Stimulated activated naive CD8-positive, alpha-beta T cell treated with anti-CD3 and anti-CD28 coated beads, Interleukin-15, Interleukin-2, amounts not matched to agents 100 U/mL and 50 U/mL, for 24 hours (primary cell): Measurements from ENCODE around the gene EIF3I.
A peak's percentile ranks its signal among the peaks of the same experiment; 100 is the strongest.

Experiments used
- ATAC-seq: fragments of 150-1000 bp; cut with Tn5 transposase; one replicate; pipeline ENCODE4 v1.10.0; 2021
- DNase-seq: peaks from one replicate; pipeline ENCODE4 v3.0.0; 2021

Gene EIF3I

DNA sequence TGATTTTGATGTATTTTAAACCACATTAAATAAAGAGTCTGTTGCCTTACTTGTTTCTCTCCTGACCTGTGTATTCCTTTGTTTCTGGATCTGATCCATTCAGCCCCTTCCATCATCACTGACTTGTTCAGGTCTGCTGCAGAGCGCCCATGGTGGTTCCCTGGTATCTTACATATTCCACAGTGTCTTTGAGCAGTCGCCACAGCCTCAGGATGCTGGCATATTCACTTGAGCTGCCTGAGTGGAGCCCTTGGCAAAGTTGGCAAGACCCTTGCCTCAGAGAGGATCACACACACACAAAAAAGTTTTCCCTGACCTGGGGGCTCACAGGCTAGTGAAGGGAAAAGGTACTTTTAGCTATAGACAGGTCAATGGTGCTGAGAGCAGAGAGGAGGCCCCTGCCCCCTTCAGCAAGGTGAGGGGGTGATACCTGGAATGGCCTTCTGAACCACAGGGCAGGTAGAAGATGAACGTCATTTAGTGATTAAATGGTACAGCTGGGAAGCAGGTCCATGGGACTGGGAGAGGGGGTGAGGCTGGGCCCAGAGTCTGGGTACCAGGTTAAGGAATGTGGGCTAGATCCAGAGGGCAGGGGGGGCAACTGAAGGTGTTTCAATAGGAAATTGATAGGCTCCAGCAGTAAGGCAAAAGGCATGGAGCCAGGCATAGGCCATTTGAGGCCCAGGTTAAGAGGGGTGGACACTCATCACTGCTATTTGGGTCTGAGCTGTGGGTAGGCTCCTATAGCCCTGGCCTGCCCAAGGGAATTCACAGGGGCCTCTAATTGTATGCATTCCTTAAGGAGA, 23.8 kb upstream of the EIF3I start:
- no peak for ATAC-seq
- DNase-seq = no peak

DNA sequence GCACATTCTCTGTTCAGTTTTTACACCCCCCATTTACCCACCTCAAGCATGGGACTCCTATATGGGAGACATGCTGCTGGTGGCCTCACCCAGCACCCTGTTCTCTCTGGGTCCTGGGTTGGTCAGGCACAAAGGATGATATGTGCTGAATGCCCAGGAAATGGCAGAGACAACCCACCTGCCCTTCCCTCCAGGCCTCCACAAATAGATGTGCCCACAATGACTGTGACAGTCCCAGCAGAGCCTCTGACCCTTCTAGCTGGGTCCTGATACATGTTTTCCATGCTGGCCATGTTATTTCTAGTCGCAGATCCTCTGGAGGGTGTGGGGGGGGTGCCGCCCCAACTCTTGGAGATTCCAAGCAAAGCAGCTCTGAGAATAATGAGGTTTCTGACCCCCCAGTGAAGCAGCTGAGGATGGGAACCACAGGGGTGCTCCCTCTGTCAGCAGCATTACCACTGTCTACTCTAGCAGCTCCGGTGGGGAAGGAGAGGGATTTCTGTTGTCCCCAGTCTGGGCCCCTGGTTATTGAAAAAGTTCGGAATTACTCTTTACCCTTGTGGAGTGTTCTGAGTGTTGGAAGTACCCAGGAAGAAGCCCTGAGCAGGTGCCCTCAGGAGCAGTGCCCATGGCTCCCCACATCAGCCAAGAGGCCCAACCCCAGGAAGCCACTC, 23.0 kb upstream of the EIF3I start:
- DNase-seq (no peak), ATAC-seq (no peak)

DNA sequence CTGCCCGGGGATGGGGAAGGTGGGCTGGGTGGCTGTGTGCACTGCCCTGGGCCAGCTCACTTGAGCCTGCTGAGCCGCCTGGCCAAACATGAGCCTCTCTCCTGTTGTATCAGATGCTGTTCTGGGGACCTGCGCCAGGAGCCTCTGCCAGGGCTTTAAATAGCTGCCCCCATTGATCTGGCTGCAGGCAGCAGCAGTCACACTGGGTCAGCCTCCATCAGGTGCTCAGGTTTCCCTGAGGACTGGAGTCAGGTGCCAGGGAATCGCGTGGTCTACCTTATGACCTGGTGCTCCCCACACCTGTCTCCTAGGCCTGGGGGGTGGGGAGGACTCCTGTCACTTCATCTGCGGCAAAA, 22.5 kb upstream of the EIF3I start:
- no peak for DNase-seq
- no peak for ATAC-seq

DNA sequence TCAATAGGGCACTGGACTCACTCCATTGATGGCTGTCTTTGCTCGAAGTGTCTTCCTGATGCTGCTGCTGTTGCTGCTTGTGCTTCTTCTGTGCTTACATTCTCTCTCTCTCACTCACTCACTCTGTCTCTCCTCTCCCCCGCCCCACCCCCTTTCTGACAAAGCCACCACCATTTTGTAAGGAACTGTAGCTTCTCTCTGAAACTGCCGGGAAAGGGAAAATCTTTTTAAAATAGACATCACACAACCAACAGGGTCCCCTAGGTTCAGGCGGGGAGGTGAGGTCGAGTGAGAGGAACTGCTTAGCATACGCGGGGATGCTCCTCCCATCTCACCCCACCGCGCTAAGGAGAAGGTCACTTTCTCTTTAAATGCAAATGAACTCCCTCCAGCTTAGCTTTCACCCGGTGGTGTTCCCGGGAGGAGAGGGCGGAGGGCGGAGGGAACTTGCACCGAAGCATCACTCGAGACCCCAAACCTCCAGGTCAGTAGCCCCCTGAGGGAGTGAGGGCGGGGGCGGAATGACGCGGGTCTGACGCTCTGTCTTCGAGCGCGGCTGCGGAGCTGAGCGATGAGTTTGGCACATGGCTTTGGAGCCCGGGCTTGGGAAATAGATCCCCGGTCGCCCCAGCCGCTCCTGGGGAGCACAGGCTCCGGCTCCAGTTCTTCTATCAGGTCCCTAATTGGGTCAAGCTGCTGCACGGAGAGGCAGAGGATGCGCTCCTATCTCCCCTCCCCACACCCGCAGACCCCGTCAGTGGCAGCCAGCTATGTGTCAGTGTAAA, 21.8 kb upstream of the EIF3I start, which contains the start of gene CCDC28B:
Gene CCDC28B (plus strand): TSS at position 370 of the 785 bp plus-strand sequence. CDS start 1,341 bp downstream, outside the sequence.
- ATAC-seq (peak; percentile 50), DNase-seq (peak; percentile 77)

DNA sequence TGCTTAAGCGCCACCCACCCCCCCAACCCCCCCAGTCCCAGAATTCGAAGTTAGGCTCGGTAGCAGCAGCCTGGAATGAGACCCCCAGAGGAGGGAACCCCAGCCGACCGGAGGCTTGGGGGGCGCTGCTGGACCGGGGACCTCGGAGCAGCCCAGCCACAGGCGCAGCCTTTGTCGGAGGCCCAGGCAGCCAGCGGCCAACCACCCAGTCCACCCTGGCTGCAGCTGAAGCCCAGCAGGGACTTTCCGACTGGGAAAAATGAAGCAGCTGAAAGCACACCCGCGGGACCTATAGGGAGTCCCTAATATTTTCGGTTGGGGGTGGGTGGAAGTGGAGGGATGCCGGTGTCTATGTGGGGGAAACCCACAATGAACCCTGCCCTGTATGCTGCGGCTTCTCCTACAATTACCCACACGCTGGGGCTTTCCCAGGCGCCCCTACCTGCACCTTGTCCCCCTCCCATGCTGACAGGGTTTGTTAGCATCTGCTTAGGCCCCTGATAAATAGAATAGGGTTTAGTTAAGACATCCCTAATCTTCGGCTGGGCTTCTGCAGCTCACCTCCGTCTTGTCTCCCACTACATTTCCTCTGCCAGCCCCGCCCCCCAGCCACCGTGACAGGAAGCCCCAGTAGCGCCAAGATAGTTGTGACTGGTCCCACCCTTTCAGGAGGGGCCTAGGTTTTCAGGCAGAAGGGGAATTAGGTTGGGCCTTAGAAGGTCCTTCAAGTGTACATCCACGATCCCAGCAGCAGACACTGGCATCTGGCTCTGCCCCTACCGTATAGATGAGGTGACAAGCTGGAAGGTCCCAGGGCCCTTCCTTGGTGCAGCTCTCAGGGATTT, 21.0 kb upstream of the EIF3I start:
- ATAC-seq (peak; percentile 56), DNase-seq (peak; percentile 90)

DNA sequence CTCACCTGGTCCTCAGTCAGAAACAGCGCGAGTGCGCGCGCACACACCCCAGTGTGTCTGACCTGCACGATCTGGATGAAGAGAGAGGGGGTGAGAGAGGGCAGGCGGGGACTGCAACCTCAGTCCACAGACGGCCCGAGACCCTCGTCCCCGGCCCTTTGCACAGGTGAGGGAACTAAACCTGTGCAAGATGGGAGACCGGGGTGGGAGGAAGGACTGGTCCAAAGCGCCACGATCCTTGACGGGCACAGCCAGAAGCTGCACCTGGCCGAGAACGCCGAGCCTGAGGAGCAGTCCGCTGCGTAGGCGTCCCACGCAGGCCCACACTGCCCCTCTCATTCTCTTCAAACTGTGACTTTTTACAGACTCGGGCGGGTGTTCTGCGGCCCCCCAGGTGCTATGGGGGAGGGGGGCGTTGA, 17.3 kb upstream of the EIF3I start:
- DNase-seq (no peak), ATAC-seq (no peak)

DNA sequence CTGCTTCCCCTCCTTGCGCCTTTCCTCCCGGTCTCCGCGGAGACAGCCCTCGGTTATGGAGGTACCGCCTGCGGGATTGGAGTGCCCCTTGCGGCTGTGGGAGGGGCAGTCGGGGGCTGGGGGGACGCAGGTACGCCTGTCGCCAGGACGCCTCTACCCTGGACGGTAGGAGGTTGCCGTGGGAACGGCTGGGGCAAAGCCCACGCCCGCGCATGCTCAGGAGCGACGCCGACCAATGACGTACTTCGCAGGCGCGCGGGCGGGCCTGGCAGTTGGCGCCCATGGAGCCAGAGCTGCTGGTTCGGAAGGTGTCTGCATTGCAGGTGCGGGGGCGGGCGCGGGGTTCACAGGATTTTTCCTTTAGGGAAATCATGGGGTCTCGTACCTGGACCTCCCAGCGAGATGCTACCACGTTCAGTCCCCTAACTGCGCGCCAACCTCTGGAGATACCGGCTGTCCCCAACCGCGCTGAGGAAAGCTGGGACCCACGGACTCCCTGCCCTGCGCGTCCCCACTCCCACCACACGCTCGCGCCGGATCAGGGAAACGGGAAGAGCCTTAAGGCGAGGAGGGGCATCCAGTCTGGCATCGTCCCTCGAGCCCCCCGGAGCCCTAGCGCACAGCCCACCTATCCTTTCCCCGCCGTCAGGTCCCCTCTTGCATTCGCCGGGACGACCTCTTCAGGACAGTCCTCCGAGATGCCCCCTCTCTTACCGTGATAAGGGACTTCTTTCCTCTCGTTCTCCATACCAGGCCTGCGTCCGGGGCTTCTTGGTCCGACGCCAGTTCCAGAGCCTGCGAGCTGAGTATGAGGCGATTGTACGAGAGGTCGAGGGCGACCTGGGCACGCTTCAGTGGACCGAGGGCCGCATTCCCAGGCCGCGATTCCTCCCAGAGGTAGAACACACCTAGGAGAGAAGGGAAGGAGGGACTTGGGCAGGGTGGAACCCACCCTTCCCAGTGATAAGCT, 16.5 kb upstream of the EIF3I start, which contains the start of gene IQCC:
Gene IQCC (plus strand): TSS at position 271 of the 970 bp plus-strand sequence. CDS start 11 bp downstream, at position 282.
- DNase-seq = peak; percentile 90
- peak; percentile 60 for ATAC-seq

DNA sequence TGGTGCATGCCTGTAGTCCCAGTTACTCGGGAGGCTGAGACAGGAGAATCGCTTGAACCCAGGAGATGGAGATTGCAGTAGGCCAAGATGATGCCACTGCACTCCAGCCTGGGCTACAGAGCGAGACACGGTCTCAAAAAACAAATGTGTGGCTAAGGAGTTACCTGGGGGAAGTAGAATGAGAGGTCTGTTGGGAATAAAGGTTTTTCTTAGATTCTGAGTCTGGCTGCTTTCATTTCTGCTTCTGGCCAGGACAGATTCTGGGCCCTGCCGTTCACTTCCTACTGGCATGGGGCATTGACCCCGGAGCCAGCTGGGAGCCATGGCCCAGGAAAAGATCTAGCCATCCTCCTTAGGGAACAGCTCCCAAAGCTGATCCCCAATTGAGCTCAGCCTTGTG, 13.7 kb upstream of the EIF3I start:
- ATAC-seq (no peak), DNase-seq (no peak)

DNA sequence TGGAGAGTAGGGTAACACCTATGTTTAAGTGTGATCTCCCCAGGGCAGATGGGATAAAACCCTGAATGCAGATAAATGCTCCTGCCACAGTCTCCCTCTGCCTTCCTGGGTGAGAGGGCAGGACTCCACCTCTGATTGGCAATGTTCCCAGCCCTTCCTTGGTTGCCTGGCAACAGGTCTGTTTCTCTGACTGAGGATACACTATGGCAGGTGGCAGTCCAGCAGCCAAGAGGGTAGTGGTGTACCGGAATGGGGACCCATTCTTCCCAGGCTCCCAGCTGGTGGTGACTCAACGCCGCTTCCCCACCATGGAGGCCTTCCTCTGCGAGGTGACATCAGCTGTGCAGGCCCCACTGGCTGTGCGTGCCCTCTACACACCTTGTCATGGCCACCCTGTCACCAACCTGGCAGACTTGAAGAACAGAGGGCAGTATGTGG, 13.3 kb upstream of the EIF3I start, which contains the start of gene DCDC2B:
Gene DCDC2B (plus strand): TSS at position 199 of the 438 bp plus-strand sequence. CDS start 5 bp downstream, at position 204.
- ATAC-seq (no peak), DNase-seq (no peak)

DNA sequence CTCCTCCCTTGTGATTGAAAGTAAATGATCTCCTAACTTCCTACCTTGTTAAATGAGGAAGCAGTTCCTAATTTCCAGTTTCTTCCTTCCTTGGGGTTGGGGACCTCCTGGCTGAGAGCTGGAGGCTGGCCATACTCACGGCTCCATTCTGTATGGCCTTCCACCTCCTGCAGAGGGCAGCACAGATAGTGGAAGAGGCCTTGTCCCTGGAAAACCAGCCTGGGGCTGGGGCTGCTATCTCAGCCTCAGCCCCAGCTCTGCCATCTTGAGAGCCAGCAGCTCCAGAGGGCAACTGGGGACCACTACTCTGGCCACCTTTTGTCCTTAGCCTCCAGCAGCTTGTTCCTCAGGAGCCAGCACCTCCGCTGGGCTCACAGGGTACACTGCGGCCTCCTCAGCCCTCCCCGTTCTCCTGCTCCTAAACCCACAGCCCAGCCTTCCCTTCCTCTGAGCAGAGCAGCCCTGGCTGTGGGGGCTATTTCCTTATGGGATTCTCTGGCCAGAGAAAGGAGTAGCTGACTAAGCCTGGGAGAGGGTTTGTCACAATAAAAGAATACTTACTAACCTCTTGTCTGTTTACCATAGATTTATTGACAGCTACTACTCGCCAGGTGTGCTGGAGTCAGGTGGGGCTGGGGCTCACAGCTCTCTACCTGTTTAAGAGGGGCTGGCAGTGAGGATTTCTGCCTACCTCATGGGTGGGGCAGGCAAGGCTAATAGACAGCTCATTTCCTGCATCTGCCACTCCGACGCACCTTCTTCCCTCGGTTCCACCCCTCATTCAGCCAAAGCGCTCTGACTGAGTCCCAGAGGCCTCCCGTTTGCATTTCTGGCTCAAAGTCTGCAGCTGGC, 6.4 kb upstream of the EIF3I start:
- ATAC-seq = peak; percentile 76

DNA sequence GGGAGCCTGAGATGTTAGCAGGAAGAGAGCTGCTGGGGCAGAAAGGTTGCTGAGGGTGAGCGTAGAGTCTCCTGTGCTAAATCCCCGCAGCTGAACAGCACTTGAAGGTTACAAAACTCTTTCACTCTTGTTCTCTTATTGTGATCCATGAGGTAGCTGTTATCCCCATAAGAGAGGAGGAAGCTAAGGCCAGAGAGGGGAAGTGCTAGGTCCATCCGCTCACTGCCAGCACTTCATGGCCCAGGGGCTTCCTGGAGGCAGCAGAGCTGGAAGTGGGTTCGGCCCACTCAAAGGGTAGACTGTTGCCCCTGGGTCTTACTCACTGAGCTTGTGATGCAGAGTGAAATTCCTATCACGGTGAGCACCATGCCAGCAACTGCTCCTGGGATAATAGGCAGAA, 5.6 kb upstream of the EIF3I start:
- ATAC-seq = no peak
- no peak for DNase-seq

More for the DNA sequence above, 6.4 kb upstream of the EIF3I start:
- DNase-seq = peak; percentile 72

DNA sequence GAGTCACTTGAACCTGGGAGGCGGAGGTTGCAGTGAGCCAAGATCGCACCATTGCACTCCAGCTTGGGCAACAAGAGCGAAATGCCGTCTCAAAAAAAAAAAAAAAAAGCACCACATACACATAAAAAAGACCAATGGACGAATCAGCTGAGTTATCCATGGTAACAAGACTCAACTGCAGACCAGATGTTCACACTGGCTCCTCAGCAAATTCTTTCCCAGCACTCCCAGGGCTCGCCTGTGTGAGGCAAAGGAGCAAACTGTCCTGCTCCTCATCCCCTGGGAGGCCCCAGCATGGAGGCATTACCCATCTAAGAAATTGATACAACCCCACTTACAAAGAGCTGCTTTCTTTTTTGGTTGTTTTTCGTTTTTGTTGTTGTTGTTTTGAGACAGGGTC, 3.2 kb upstream of the EIF3I start:
- no peak for DNase-seq
- no peak for ATAC-seq

DNA sequence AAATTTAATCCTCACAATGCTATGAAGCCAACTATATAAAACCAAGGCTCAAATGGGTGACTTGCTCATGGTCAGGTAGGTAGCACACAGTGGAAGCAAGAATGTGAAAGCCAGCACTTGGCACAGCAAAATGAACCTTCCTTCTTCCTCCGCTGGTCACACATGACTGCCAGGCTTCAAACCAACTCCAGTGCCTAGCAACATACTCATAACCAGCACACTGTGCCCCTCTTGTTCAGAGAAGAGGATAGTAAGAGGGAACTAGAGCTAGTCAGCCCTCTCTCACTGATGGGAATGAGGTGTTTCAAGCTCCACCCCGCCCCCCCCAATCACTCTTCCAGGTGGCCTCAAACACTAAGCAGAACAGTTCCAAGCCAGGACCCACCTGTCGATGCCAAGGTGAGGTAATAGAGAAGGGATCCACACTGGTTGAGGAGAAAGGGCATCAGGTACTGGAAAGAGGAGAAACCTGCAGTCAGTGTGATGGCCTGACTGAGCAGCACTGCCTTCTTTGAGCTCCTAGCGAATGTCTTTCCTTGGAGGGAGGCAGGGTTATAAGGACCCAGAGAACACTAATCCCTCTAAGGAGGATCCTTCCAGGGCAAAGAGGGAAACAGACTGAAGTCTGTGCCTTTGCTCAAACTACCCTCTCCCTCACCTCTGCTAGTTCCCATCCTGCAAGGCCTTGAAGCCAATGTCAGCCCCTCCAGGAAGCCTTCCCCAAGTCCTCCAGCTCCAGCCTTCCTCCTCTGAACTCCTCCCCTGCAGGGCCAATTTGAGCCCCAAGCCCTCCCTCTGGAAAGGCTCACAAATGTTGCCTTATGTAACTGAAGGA, 1.2 kb upstream of the EIF3I start:
- ATAC-seq (no peak), DNase-seq (no peak)

DNA sequence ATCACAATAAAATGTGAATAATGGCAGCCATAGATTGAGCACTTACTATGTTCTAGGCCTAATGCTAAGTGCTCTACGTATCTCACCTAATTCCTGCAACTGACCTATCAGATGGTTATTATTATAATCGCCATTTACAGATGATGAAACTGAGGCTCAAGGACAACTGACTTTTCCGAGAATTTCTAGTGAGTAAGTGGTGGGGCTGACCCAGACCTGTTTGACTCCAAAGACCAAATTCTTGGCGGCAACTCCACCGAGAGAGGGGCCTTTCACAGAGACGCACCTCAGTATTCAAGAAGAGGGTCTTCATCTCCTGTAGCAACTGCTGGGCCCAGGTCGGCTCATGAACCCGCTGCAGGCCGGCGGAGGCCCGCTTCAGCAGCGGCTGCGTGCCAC, 627 bp upstream of the EIF3I start:
- no peak for ATAC-seq
- no peak for DNase-seq

DNA sequence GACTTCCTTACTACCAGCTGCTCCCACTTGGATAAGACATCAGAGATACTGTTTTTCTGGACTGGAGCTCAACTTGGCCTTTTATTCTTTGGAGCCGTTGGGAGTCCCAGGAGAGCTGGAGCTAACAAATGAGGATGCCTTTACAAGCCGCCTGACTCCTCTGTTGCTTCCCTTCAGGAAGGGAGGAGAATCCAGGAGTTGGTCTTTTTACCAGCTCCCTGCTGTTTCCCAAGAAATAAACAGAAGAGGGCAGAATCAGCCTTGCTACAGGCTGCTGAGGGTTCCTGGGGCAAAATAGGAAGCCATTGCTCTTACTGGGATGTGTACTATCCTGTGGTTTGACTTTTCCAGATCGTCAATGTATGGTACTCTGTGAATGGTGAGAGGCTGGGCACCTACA, 1.5 kb downstream of the EIF3I start:
- DNase-seq (no peak), ATAC-seq (no peak)

DNA sequence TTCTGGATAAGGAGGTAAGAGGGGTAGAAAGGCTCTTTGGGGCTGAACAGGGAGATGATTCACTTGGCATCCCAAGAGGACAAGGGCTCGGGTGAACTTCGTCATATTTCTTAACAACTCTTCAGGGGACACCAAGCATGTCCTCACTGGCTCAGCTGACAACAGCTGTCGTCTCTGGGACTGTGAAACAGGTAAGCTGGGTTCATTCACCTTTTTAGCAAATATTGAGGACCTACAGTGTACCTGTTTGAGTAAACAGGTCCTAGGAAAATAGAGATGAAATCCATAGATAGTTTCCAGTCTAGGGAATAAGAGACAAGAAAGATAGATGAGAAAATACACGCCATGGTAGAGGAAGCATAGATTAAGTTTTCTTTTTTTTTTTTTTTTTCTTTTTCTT, 2.1 kb downstream of the EIF3I start:
- ATAC-seq (no peak), DNase-seq (no peak)

DNA sequence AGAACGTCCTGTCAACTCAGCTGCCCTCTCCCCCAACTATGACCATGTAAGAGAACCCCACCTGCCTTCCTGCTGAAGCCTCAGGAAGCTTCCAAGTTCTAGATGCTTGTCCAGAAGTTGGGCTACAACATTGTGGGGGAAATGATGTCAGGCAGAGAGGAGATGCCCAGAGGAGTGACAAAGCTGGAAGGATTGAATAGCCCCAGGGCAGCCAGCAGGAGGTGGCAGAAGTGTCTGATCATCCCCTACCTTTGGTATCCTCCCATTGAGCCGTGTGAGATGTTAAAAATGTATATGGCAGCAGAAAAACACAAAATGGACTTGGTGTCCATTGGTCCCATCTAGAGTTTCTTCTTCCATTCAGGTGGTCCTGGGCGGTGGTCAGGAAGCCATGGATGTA, 6.6 kb downstream of the EIF3I start:
- ATAC-seq (no peak), DNase-seq (no peak)

DNA sequence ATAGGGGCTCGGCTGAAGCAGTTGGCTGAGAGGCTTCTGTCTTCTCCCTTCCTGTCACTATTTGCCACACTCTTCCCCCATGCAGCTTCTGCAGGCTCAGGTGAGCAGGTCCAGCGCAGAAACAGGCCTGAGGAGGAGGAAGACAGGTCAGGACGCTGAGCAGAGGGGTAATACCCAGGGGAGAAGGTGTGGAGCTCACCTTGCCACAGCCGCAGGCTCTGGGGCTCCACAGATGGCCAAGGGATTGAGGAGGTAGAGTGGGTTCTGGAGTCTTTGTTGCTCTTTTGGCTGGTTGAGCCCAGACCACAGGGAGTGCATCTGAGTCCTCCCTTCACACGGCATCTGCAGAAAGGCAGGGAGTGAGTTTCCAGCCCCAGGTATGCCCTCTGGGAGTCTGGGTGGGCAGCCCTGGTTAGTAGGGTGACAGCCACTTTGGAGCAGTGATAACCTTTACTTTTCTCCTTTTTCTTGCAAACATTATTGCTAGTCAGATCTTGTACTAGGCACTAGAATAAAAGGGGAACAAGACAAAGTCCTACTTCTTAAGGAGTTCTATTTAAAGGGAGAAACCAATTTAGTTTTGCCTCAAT, 9.7 kb downstream of the EIF3I start:
- no peak for ATAC-seq
- DNase-seq = no peak
